Measurements from ENCODE around the gene PLPP1. TPM values are rescaled to one million over a fixed set of nuclear protein-coding genes. Genes with fewer than 3 reads are reported as not detected.

Gene PLPP1
- total and polyA plus RNA-seq, 2 of the 13 experiments (the other 11 are each of a cell fraction or from before 2014, with no cell fraction given): 7.3 to 12.1 TPM

- TF ChIP-seq, protein P1, sequence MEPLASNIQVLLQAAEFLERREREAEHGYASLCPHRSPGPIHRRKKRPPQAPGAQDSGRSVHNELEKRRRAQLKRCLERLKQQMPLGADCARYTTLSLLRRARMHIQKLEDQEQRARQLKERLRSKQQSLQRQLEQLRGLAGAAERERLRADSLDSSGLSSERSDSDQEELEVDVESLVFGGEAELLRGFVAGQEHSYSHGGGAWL (CRISPR knock-in tag; IDR thresholded peaks at IDR 0.05): no peak
- no peak for TF ChIP-seq ZNF614 (CRISPR knock-in tag; IDR thresholded peaks at IDR 0.05; ENCODE audit: borderline replicate concordance)
- TF ChIP-seq TSC22D2 (CRISPR knock-in tag; IDR thresholded peaks at IDR 0.05; ENCODE audit: borderline replicate concordance): no peak
- TF ChIP-seq WIZ (CRISPR knock-in tag; IDR thresholded peaks at IDR 0.05): no peak
- no peak for TF ChIP-seq ZNF460 (CRISPR knock-in tag; IDR thresholded peaks at IDR 0.05; ENCODE audit: borderline replicate concordance)
- TF ChIP-seq ZNF383 (CRISPR knock-in tag; IDR thresholded peaks at IDR 0.05; ENCODE audit: borderline replicate concordance): no peak
- peak; percentile 25; the same call in 1 of the 2 replicates for TF ChIP-seq SAP130 (CRISPR knock-in tag; IDR thresholded peaks at IDR 0.05; ENCODE audit: low read depth)
- TF ChIP-seq ZNF777 (CRISPR knock-in tag; IDR thresholded peaks at IDR 0.05): no peak
- no peak for TF ChIP-seq ZNF891 (CRISPR knock-in tag; IDR thresholded peaks at IDR 0.05)
- TF ChIP-seq JARID2 (CRISPR knock-in tag; IDR thresholded peaks at IDR 0.05; ENCODE audit: insufficient replicate concordance): no peak
- TF ChIP-seq CBX5 (CRISPR knock-in tag; IDR thresholded peaks at IDR 0.05; ENCODE audit: borderline replicate concordance): 0 out of 2 replicates have a peak, but pooled peaks have one; percentile 21
- no peak for TF ChIP-seq KMT2A (CRISPR knock-in tag; IDR thresholded peaks at IDR 0.05)
- no peak for TF ChIP-seq NFYC (CRISPR knock-in tag; IDR thresholded peaks at IDR 0.05)
- TF ChIP-seq ZNF24 (IDR thresholded peaks at IDR 0.05): no peak
- TF ChIP-seq HNRNPL (IDR thresholded peaks at IDR 0.05; ENCODE audit: low read depth, low read length): no peak
- TF ChIP-seq, protein P2, sequence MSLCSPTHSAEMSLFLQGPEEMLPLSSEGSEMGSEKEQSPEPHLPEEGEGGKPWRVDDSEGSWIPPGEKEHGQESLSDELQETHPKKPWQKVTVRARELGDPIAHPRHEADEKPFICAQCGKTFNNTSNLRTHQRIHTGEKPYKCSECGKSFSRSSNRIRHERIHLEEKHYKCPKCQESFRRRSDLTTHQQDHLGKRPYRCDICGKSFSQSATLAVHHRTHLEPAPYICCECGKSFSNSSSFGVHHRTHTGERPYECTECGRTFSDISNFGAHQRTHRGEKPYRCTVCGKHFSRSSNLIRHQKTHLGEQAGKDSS (CRISPR knock-in tag; IDR thresholded peaks at IDR 0.05; ENCODE audit: borderline replicate concordance, low read depth): 0 out of 2 replicates have a peak, but pooled peaks have one; percentile 31
- no peak for TF ChIP-seq ZNF431 (CRISPR knock-in tag; IDR thresholded peaks at IDR 0.05; ENCODE audit: borderline replicate concordance, low read depth)
- no peak for TF ChIP-seq E2F5 (CRISPR knock-in tag; conservative IDR thresholded peaks at IDR 0.05)
- no peak for TF ChIP-seq MED8 (CRISPR knock-in tag; IDR thresholded peaks at IDR 0.05; ENCODE audit: insufficient replicate concordance)
- TF ChIP-seq, protein P3, sequence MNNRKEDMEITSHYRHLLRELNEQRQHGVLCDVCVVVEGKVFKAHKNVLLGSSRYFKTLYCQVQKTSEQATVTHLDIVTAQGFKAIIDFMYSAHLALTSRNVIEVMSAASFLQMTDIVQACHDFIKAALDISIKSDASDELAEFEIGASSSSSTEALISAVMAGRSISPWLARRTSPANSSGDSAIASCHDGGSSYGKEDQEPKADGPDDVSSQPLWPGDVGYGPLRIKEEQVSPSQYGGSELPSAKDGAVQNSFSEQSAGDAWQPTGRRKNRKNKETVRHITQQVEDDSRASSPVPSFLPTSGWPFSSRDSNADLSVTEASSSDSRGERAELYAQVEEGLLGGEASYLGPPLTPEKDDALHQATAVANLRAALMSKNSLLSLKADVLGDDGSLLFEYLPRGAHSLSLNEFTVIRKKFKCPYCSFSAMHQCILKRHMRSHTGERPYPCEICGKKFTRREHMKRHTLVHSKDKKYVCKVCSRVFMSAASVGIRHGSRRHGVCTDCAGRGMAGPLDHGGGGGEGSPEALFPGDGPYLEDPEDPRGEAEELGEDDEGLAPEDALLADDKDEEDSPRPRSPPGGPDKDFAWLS (CRISPR knock-in tag; IDR thresholded peaks at IDR 0.05; ENCODE audit: borderline replicate concordance): no peak
- no peak; the same call in 1 of the 2 replicates for TF ChIP-seq RFX1 (IDR thresholded peaks at IDR 0.05)
- no peak for TF ChIP-seq EZH2 (conservative IDR thresholded peaks at IDR 0.05; ENCODE audit: low read depth, low read length)
- TF ChIP-seq TERF1 (CRISPR knock-in tag; IDR thresholded peaks at IDR 0.05): no peak
- TF ChIP-seq KDM5A (IDR thresholded peaks at IDR 0.05; ENCODE audit: borderline replicate concordance, low read length): no peak
- no peak for TF ChIP-seq NR2F6 (IDR thresholded peaks at IDR 0.05)
- no peak for TF ChIP-seq NR2F6 (CRISPR knock-in tag; IDR thresholded peaks at IDR 0.05)
Observed at GRCh38 chr5:55547781-55548180, 13.0 kb upstream of the PLPP1 start (continued).

Measured in HepG2 (cell line).